Measurements from ENCODE around the gene INO80. TPM values are rescaled to one million over a fixed set of nuclear protein-coding genes. Genes with fewer than 3 reads are reported as not detected.

INO80 gene
- total RNA-seq, 2 experiments from 2014 or later: 31.7 to 35.1 TPM

DNA sequence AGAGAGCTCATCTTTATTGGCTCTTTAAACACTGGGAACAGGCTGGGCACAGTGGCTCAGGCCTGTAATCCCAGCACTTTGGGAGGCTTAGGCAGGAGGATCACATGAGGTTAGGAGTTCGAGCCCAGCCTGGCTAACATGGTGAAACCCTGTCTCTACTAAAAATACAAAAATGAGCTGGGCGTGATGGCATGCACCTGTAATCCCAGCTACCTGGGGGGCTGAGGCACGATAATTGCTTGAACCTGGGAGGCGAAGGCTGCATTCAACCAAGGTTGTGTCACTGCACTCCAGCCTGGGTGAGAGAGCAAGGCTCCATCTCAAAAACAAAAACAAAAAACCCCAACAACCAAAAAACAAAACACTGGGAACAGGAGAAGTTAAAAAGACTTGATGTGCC lies 90.7 kb downstream of the INO80 start:
- no peak overlapping the region for H3K4me2 ChIP-seq (ENCODE audit: low read length)
- H3K36me3 ChIP-seq (ENCODE audit: insufficient read depth, low read length): peaks cover 87% of the 10 kb centered on the region
- intact Hi-C loops (cut with micrococcal nuclease; ENCODE audit: unreplicated experiment): no loop called here
- no peak overlapping the region for H2AFZ ChIP-seq (ENCODE audit: low read length)
- no TSS peak for BruUV-seq (replicated peaks)
- H3K27ac ChIP-seq (ENCODE audit: low read depth, low read length, poor library complexity, severe bottlenecking): no peak overlapping the region
- no peaks in the 10 kb centered on the region for H3K79me2 ChIP-seq (ENCODE audit: insufficient read depth, low read depth, low read length)
- no peak overlapping the region for H3K4me3 ChIP-seq (ENCODE audit: low read depth, low read length, poor library complexity, severe bottlenecking)
- no peaks in the 10 kb centered on the region for H3K4me1 ChIP-seq (ENCODE audit: insufficient read depth, low read length, poor library complexity, severe bottlenecking)
- ChIA-PET POLR2A (interaction anchor here (0.5 to 1.6 kb wide), 3 partner anchors 9 to 74 kb away, joined by 3 to 5 read pairs (median 4); no protein-coding TSS in a partner anchor), CTCF (ENCODE audit: unreplicated experiment) (interaction anchor here (0.6 kb wide), 1 partner anchor 63 kb away, joined by 3 read pairs; no protein-coding TSS in a partner anchor)
- H3K9me3 ChIP-seq (ENCODE audit: low read length): no peaks in the 10 kb centered on the region
- no peak for DNase-seq (ENCODE audit: low spot score)
- no peak for TF ChIP-seq EZH2phosphoT487 (IDR thresholded peaks at IDR 0.05; ENCODE audit: borderline replicate concordance, low read depth, low read length)
- TF ChIP-seq, protein P1, sequence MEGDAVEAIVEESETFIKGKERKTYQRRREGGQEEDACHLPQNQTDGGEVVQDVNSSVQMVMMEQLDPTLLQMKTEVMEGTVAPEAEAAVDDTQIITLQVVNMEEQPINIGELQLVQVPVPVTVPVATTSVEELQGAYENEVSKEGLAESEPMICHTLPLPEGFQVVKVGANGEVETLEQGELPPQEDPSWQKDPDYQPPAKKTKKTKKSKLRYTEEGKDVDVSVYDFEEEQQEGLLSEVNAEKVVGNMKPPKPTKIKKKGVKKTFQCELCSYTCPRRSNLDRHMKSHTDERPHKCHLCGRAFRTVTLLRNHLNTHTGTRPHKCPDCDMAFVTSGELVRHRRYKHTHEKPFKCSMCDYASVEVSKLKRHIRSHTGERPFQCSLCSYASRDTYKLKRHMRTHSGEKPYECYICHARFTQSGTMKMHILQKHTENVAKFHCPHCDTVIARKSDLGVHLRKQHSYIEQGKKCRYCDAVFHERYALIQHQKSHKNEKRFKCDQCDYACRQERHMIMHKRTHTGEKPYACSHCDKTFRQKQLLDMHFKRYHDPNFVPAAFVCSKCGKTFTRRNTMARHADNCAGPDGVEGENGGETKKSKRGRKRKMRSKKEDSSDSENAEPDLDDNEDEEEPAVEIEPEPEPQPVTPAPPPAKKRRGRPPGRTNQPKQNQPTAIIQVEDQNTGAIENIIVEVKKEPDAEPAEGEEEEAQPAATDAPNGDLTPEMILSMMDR (conservative IDR thresholded peaks at IDR 0.05; ENCODE audit: low read length): no peak
- no peaks in the 10 kb centered on the region for H3K9me2 ChIP-seq (ENCODE audit: insufficient read depth, low read length)
- 0 out of 2 replicates have a peak, but pooled peaks cover 6% of the 10 kb centered on the region for H4K20me1 ChIP-seq (ENCODE audit: insufficient read depth, low read length)

DNA sequence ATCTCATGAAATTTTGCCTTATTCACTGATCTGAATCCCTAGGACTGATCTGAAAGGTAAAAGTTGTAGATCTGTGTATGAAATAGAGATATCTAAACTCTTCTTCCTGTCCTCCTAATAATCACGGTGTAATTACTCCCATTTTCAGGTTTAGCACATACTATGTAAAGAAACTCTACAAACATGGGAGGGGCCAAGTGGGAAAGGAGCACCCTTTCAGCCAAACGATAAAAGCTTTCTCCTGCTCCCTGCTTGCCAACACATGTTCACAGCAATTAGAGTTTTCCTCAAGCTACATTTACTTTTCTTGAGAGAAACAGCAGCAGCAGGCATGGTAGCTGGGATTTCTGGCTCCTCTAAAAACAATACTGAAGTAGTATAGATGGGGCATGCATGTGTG lies 91.2 kb downstream of the INO80 start:
- POLR2A ChIA-PET: interaction anchor here (0.6 to 1.0 kb wide), 2 partner anchors 9 to 56 kb away, joined by 3 to 6 read pairs; no protein-coding TSS in a partner anchor
- Histone ChIP-seq H3K4me3 (ENCODE audit: low read depth, low read length, poor library complexity, severe bottlenecking) (no peak overlapping the region), H2AFZ (ENCODE audit: low read length) (no peak overlapping the region), H4K20me1 (ENCODE audit: insufficient read depth, low read length) (0 out of 2 replicates have a peak, but pooled peaks cover 6% of the 10 kb centered on the region), H3K4me2 (ENCODE audit: low read length) (no peak overlapping the region), H3K36me3 (ENCODE audit: insufficient read depth, low read length) (peaks cover 86% of the 10 kb centered on the region), H3K4me1 (ENCODE audit: insufficient read depth, low read length, poor library complexity, severe bottlenecking) (no peaks in the 10 kb centered on the region), H3K79me2 (ENCODE audit: insufficient read depth, low read depth, low read length) (no peaks in the 10 kb centered on the region), H3K27ac (ENCODE audit: low read depth, low read length, poor library complexity, severe bottlenecking) (no peak overlapping the region), H3K9me3 (ENCODE audit: low read length) (no peaks in the 10 kb centered on the region), H3K9me2 (ENCODE audit: insufficient read depth, low read length) (no peaks in the 10 kb centered on the region)
- BruUV-seq (replicated peaks): no TSS peak
- no peak for TF ChIP-seq EZH2phosphoT487 (IDR thresholded peaks at IDR 0.05; ENCODE audit: borderline replicate concordance, low read depth, low read length)
- TF ChIP-seq, protein P1 (conservative IDR thresholded peaks at IDR 0.05; ENCODE audit: low read length): no peak
- CTCF ChIA-PET (ENCODE audit: unreplicated experiment): interaction anchor here (0.8 to 1.1 kb wide), 2 partner anchors 17 to 113 kb away, joined by 3 read pairs; no protein-coding TSS in a partner anchor
- intact Hi-C loops (cut with micrococcal nuclease; ENCODE audit: unreplicated experiment): no loop called here
- DNase-seq (ENCODE audit: low spot score): no peak

DNA sequence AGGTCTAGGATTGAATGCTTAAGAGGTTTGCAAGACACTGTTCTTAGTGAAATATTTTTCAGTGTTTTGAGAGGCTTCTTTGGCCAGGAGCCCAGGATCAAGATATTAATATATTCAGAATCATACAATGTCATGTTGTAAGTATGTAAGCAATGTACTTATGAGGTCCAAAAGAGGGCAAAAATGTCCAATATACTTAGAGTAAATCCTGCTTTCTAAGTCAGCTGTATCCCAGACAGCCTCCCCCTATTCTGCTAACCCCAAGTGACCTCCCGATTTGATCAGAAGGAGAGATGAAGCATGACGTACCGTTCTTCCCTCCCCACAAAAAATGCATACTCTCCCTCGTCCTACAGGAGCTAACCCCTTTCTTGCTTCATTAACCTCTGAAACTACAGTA lies 91.9 kb downstream of the INO80 start:
- Histone ChIP-seq H3K4me2 (ENCODE audit: low read length) (no peak overlapping the region), H2AFZ (ENCODE audit: low read length) (no peak overlapping the region), H3K36me3 (ENCODE audit: insufficient read depth, low read length) (peaks cover 86% of the 10 kb centered on the region), H3K4me3 (ENCODE audit: low read depth, low read length, poor library complexity, severe bottlenecking) (no peak overlapping the region), H3K79me2 (ENCODE audit: insufficient read depth, low read depth, low read length) (no peaks in the 10 kb centered on the region), H3K27ac (ENCODE audit: low read depth, low read length, poor library complexity, severe bottlenecking) (no peak overlapping the region), H3K9me2 (ENCODE audit: insufficient read depth, low read length) (no peaks in the 10 kb centered on the region), H3K4me1 (ENCODE audit: insufficient read depth, low read length, poor library complexity, severe bottlenecking) (no peaks in the 10 kb centered on the region), H3K9me3 (ENCODE audit: low read length) (no peaks in the 10 kb centered on the region), H4K20me1 (ENCODE audit: insufficient read depth, low read length) (0 out of 2 replicates have a peak, but pooled peaks cover 6% of the 10 kb centered on the region)
- TF ChIP-seq, protein P1 (conservative IDR thresholded peaks at IDR 0.05; ENCODE audit: low read length): no peak
- no peak for TF ChIP-seq EZH2phosphoT487 (IDR thresholded peaks at IDR 0.05; ENCODE audit: borderline replicate concordance, low read depth, low read length)
- intact Hi-C loops (cut with micrococcal nuclease; ENCODE audit: unreplicated experiment): no loop called here
- no TSS peak for BruUV-seq (replicated peaks)
- POLR2A ChIA-PET: interaction anchor here (0.6 to 0.7 kb wide), 2 partner anchors 50 to 55 kb away, joined by 4 to 6 read pairs; no protein-coding TSS in a partner anchor
- CTCF ChIA-PET (ENCODE audit: unreplicated experiment): interaction anchor here (0.8 to 1.1 kb wide), 2 partner anchors 17 to 113 kb away, joined by 3 read pairs; no protein-coding TSS in a partner anchor
- no peak for DNase-seq (ENCODE audit: low spot score)

Measured in OCI-LY7 (cell line).